Kidney epithelial cell (primary cell): ENCODE data around the gene ADAMTS15. TPM values are rescaled to one million over a fixed set of nuclear protein-coding genes. Genes with fewer than 3 reads are reported as not detected.

ENCODE experiments used
- DNase-seq: peaks from one replicate; pipeline ENCODE4 v3.0.0-alpha.2; 2010; ENCODE audit warnings: low read depth
- H3K27me3 ChIP-seq: 2 replicates; pipeline ENCODE4 v1.6.0; 2011; ENCODE audit warnings: low read length; ENCODE audit not compliant: control insufficient read depth, insufficient read depth
- H3K36me3 ChIP-seq: 2 replicates; pipeline ENCODE4 v1.5.1; 2011; ENCODE audit warnings: low read length; ENCODE audit not compliant: control insufficient read depth, insufficient read depth
- H3K4me3 ChIP-seq: 2 replicates; pipeline ENCODE4 v1.5.1; 2011; ENCODE audit warnings: low read depth, mild to moderate bottlenecking, control low read depth, low read length
- CTCF ChIP-seq: IDR thresholded peaks from 2 replicates; pipeline ENCODE4 v1.5.1; 2011; ENCODE audit warnings: mild to moderate bottlenecking, moderate library complexity, low read length, control low read depth, inconsistent platforms; ENCODE audit not compliant: insufficient read depth, poor library complexity, severe bottlenecking
- total RNA-seq: library from RNA; depleted of rRNA; stranded (reverse); fragments of >200 nt; gene quantifications from 2 replicates; pipeline ENCODE4 v1.2.3, GENCODE V29; 2015

The ADAMTS15 gene
- total RNA-seq, 1 donor from 2014 or later = 4.2 TPM

GRCh38 chr11:130475426-130476053 is 27.1 kb downstream of the ADAMTS15 start:
- Histone ChIP-seq H3K4me3 (no peak overlapping the region), H3K36me3 (peaks cover 2% of the 10 kb centered on the region), H3K27me3 (peaks cover 4% of the 10 kb centered on the region)
- TF ChIP-seq CTCF = no peak
- no peak for DNase-seq

GRCh38 chr11:130476200-130476921 is 27.9 kb downstream of the ADAMTS15 start:
- H3K4me3 ChIP-seq = no peak overlapping the region
- peaks cover 4% of the 10 kb centered on the region for H3K27me3 ChIP-seq
- DNase-seq = no peak
- peaks cover 2% of the 10 kb centered on the region for H3K36me3 ChIP-seq
- no peak for TF ChIP-seq CTCF

- DNase-seq = no peak
- H3K4me3 ChIP-seq = no peak overlapping the region
- no peak for TF ChIP-seq CTCF
- peaks cover 2% of the 10 kb centered on the region for H3K36me3 ChIP-seq
- H3K27me3 ChIP-seq = peaks cover 4% of the 10 kb centered on the region
Measured at GRCh38 chr11:130476922-130477491, 28.6 kb downstream of the ADAMTS15 start.

- peaks cover 4% of the 10 kb centered on the region for H3K27me3 ChIP-seq
- no peak for TF ChIP-seq CTCF
- DNase-seq = no peak
- H3K36me3 ChIP-seq = peaks cover 2% of the 10 kb centered on the region
- no peak overlapping the region for H3K4me3 ChIP-seq
Measured at GRCh38 chr11:130477586-130478203, 29.2 kb downstream of the ADAMTS15 start.

- peak; percentile 69 for DNase-seq
Measured at GRCh38 chr11:130478204-130478701, 29.8 kb downstream of the ADAMTS15 start.

More at GRCh38 chr11:130478204-130478701, 29.8 kb downstream of the ADAMTS15 start:
- H3K27me3 ChIP-seq = peaks cover 2% of the 10 kb centered on the region
- H3K4me3 ChIP-seq = no peak overlapping the region
- peaks cover 2% of the 10 kb centered on the region for H3K36me3 ChIP-seq
- TF ChIP-seq CTCF = no peak
